ENCODE measurements around the gene ALDH1L2.

ALDH1L2 gene

DNA sequence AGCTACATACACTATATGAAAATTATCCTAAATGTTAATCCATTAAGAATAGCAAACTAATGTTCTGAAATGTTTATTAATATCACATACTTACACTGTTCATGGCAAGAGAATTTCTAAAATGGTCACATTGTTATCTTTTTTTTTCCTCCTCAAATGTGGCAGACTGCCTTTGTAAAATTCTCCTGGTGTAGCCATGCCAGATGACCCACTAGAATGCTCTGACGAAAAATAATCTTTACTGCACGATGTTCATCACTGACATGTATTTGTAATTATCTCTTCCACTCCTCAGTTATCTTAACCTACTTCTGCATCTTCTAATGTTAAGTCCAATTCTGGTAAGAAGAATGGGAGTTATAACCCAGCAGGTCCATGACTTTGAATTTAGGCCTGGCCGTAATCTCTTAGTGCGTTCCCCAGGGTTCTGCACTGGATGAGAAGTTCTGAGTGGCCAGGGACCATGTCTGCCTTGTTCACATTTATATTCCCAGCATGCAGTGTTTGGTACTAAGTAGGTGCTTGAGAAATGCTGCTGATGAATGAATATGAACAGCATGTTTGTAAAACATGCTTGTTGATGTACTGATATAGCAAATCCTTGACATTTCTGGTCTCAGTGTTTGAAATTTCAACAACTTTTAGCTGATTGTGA, 51.4 kb downstream of the ALDH1L2 start:
- DNase-seq (ENCODE audit: low read depth), result peak; percentile 12

DNA sequence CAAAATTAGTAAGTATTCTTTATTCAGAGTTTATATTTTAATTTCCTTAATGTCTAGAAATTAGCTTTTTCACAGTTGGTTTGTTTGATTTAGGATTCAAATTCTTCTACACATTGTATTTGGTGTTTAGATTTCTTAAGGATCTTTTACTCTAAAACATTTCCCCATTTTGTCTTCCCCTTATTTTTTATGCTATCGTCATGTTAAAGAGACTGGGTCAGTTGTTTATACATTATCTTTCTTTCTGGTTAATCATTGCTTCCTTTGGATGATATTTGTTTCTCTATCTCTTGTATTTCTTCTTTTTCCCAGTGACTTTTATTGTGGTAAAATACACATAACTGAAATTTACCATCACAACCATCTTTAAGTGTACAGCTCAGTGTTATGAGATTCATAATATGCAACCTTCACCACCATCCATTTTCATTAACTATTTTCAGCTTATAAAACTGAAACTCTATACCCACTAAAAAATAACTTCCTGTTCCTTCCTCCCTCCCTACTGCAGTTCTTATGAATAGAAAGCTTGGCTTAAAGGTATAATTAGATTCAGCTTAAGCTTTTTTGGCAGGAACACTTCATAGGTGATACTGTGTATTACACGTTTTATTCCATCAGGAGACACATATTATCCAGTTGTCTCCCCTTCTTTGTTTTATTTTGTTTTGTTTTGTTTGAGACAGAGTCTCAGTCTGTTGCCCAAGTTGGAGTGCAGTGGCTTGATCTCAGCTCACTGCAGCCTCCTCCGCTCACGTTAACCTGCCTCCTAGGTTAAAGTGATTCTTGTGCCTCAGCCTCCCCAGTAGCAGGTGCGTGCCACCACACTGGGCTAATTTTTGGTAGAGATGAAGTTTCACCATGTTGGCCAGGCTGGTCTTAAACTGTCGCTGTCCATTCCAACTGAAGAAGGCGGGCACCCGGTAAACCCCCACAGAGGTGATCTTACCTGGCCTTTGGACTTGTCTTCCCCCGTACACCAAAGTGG, 53.1 kb downstream of the ALDH1L2 start:
- DNase-seq (ENCODE audit: low read depth), result no peak

DNA sequence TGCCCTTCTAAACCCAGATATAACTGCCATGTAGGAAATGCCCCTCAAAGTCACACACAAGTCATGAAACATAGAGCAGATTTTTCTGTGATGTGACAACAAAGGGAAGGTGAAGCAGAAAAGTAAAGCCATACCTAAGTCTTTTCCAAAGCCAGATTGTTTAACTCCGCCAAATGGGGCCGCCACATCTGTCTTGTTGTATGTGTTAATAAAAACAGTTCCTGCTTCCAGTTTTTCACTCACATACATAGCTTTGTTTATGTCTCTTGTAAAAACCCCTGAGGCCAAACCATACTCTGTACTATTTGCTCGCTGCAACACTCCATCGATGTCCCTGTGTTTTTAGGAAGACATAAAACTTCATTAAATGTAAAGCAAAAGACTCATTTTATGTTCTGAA, 57.8 kb downstream of the ALDH1L2 start:
- no peak for DNase-seq (ENCODE audit: low read depth)

GRCh38 chr12:105025890-105026289, 58.4 kb downstream of the ALDH1L2 start:
- peak; percentile 83 for DNase-seq (ENCODE audit: low read depth)

DNA sequence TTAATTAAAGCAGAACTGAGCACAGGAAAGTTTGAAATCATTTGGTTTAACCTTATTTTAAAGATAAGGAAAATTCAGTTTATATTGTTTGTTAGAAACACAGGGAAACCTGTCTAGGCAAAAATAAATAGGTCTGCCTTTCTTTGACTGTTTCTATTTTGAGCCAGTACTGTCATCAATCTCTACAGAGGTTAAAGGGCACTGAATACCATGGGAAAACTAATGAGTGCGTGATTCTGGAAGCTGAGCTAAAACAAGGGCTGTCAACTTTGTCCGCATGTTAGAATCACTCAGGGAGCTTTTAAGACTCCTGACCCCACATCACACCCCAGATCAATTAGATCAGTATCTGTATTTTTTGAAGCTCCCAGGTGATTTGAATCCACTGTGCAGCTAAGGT, 59.3 kb downstream of the ALDH1L2 start:
- no peak for DNase-seq (ENCODE audit: low read depth)

- no peak for DNase-seq (ENCODE audit: low read depth)
Observed at GRCh38 chr12:105020241-105020962, 63.9 kb downstream of the ALDH1L2 start.

- DNase-seq (ENCODE audit: low read depth), result no peak
Observed at GRCh38 chr12:105018776-105019175, 65.5 kb downstream of the ALDH1L2 start.

GRCh38 chr12:105018012-105018411, 66.2 kb downstream of the ALDH1L2 start:
- DNase-seq (ENCODE audit: low read depth), result no peak

DNA sequence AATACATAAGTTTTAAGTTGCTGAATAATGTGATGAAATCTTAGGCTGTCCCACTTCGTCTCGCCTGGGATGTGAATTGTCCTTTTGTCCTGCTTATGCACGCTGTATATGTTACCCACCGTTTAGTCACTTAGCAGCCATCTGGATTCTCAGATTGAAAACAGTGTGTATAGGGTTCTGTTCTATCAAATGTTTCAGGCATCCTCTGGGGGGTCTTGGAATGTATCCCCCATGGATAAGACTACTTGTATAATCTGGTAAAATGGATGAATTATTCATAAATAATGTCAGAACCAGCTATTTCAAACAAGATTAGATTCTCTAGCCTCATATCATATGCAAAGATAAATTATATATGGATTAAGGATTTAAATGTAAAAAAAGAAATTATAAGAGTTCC, 68.7 kb downstream of the ALDH1L2 start:
- DNase-seq (ENCODE audit: low read depth), result no peak

DNA sequence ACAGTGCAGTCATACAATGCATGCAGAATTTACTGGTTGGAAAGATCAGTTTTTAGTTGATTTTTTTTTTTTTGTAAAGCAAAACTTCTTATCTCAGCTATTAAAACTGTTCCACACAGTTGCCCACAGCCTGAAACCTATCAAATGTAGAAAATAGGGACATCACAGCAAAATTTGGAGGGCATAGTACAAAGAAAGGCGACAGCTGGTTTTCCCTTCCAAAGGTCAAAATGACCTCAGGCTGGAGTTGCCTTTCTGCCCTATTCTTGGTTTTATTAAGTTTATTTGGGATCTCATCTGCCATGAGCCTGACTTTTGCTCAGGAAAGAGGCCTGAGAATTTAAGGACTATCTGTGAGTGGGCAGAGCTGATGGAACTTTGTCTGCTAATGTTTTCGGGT, 69.7 kb downstream of the ALDH1L2 start:
- no peak for DNase-seq (ENCODE audit: low read depth)

- DNase-seq (ENCODE audit: low read depth), result peak; percentile 8
Observed at GRCh38 chr12:105013892-105014291, 70.4 kb downstream of the ALDH1L2 start.

DNA sequence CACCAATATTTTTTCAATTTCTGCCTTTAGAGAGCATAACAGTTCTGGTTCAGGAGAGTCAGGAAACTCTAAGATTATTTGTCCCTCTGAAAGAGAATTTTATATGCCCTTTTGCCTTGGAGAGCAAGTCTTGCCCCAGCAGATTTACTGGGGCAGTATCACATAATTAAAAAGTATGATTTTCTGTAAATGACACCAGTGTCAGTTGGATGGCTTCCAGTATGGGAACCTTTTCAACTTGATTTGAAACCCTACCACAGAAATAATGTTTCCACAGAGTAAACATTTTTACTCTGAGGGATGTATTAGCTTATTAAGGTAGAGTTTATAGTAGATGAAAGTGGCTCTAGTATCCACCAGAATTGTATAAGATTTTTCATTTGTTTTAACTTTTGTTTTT, 82.8 kb downstream of the ALDH1L2 start:
- DNase-seq (ENCODE audit: low read depth), result no peak

DNA sequence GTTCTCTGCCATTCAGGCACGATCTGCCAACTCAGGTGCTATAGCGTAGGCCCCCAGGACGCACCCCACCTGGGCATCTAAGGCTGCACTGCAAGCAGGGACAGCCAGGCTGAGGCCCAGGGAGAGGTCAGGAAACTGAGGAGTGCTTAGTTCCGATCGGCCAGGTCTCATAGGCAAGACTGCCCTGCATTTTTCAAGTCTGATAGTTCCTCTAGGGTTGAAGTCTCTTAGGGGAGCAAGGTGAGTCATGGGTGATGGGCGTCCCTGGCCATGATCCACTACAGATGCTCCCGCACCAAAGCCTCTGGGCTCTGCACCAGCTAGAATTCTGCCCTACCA, 84.9 kb downstream of the ALDH1L2 start:
- no peak for DNase-seq (ENCODE audit: low read depth)

DNA sequence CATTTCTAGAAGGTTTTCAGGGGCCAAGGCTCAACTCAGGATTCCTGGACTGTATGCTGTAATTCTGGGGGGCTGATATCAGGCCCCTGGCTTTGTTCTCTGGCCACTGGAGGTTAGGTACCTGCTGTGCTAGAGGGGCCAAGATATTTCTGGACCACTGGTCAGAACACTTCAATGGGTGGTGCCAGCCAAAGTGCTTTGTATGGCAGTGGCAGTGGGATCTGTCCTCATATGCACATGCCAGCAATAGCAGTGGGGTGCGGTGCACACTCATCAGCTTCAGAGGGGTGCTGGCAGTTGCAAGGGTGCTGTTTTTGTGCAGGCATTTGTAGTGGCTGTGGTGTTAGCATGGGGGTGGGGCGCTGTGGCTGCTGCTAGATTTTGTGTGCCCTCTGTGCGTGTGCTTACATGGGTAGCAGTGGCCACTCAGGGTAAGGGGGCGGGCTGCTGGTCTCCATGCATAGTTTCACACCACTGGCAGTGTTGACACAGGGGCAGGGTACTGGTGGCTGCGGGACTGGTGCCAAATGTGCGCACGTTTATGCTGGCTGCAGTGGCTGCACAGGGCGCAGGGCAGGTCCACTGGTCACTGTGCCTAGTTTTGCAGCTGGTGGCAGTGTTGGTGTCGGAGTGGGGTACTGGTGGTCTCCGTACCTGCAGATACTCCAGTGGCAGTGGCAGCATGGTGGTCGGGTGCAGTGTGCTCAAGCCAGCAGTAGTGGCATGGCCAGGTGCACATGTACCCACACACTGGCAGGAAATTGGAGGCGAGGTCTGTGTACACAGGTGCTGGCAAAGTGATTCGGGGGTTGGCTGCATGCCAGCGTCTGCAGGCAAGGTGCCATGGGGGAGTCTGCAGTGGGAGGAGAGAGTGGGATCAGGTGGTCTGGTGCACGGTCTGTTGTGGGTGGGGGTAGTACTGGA, 85.6 kb downstream of the ALDH1L2 start:
- no peak for DNase-seq (ENCODE audit: low read depth)

- DNase-seq (ENCODE audit: low read depth), result no peak
Observed at GRCh38 chr12:104997541-104997940, 86.7 kb downstream of the ALDH1L2 start.

DNA sequence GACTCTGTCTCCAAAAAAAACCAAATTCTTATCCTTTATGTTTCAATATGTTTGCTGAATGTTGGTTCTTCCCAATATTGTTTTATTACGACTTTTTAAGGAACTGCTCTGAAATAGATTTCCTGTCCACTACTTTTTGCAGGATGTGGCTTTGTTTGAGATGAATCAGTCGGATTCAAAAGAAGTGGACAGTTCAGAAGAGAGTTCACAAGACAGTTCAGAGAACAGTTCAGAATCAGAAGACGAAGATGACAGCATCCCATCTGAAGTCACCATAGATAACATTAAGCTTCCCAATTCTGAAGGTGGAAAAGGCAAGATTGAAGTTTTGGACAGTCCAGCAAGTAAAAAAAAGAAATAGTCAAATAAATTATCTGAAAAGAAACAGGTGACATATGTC, 89.9 kb downstream of the ALDH1L2 start:
- DNase-seq (ENCODE audit: low read depth), result no peak

- DNase-seq (ENCODE audit: low read depth), result no peak
Observed at GRCh38 chr12:104991565-104992128, 92.6 kb downstream of the ALDH1L2 start.

DNA sequence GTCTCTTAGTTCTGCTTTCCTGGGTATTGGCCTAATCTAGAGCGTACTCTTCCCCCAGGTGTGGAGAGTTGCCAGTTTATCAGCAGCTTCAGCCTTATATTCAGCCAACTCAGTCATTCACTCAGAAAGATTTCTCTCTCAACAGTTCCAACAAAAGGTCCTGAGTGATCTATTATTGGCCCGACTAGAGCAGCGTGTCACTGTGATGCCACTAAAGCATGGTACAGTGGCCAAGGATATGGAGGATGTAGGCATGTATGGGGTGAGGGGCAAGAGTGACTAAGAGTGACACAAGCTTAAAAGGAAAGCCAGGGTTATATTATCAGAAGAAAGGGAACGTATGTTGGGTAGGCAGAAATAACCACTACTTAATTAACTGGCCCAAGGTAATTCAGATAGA, 93.3 kb downstream of the ALDH1L2 start:
- DNase-seq (ENCODE audit: low read depth), result no peak

- peak; percentile 61 for DNase-seq (ENCODE audit: low read depth)
Observed at GRCh38 chr12:104986022-104986941, 98.0 kb downstream of the ALDH1L2 start, which contains the start of gene NOPCHAP1. NOPCHAP1 (plus strand) TSS chr12:104986316; CDS start chr12:104986353, 37 bp downstream.

DNA sequence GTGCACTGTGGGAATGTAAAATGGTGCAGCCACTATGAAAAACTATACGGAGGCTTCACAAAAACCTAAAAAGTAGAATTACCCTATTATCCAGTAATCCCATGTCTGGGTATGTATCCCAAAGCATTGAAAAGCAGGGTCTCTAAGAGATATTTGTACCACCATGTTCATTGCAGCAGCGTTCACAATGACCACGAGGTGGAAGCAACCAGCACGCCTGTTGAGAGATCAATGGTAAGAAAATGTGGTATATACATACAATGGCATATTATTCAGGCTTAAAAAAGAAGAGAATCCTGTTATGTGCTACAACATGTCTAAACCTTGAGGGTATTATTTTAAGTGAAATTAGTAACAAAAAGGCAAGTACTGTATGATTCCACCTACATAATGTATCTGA, 99.1 kb downstream of the ALDH1L2 start:
- no peak for DNase-seq (ENCODE audit: low read depth)
